BLaER1 treated with 17β-estradiol and CSF1 and Interleukin-3, amounts not matched to agents 10 nM and 100 nM (cell line): ENCODE measurements around the gene NDUFB11.
A peak's percentile ranks its signal among the peaks of the same experiment; 100 is the strongest.

Experiments
- H3K27ac ChIP-seq, 11 experiments: shearing (Covaris generic); formaldehyde crosslinking; 2 replicates each; pipeline ENCODE4 v1.8.1; 2022
- H3K27me3 ChIP-seq, 11 experiments: shearing (Covaris generic); formaldehyde crosslinking; 2 replicates each; pipeline ENCODE4 v1.8.1; 2022
- H3K36me3 ChIP-seq, 11 experiments: shearing (Covaris generic); formaldehyde crosslinking; 2 replicates each; pipeline ENCODE4 v1.8.1; 2022
- H3K4me1 ChIP-seq, 10 experiments: shearing (Covaris generic); formaldehyde crosslinking; 2 replicates each; pipeline ENCODE4 v1.8.1; 2022
- H3K4me2 ChIP-seq, 11 experiments: shearing (Covaris generic); formaldehyde crosslinking; 2 replicates each; pipeline ENCODE4 v1.8.1; 2022
- H3K4me3 ChIP-seq, 10 experiments: shearing (Covaris generic); formaldehyde crosslinking; 2 replicates each; pipeline ENCODE4 v1.8.1; 2022
- H3K9ac ChIP-seq, 11 experiments: shearing (Covaris generic); formaldehyde crosslinking; 2 replicates each; pipeline ENCODE4 v1.8.1; 2022
- H3K9me3 ChIP-seq, 11 experiments: shearing (Covaris generic); formaldehyde crosslinking; replicated peaks in 1 of 11; 2 replicates each; pipeline ENCODE4 v1.8.1; 2022
- H4K20me1 ChIP-seq, 11 experiments: shearing (Covaris generic); formaldehyde crosslinking; 2 replicates each; pipeline ENCODE4 v1.8.1; 2022
- Cebpa-rat ChIP-seq, 11 experiments: shearing (Covaris generic); IDR thresholded peaks; 2 replicates each; pipeline ENCODE4 v1.8.1; 2022

NDUFB11 gene

GRCh38 chrX:47160781-47161180, 16.3 kb upstream of the NDUFB11 start:
- peaks cover 0 to 31% (median 4%) of the 10 kb centered on the region in 11 experiments; a peak in 7 of 22 replicates for H3K27me3 ChIP-seq
- TF ChIP-seq Cebpa-rat (IDR thresholded peaks at IDR 0.05), result no peak
- H3K4me3 ChIP-seq, result no peak overlapping the region
- no peak overlapping the region for H3K9ac ChIP-seq
- peaks cover 0 to 4% (median 0%) of the 10 kb centered on the region in 10 experiments; a peak in 6 of 20 replicates for H3K4me1 ChIP-seq
- peaks cover 31 to 88% (median 62%) of the 10 kb centered on the region in 11 experiments for H3K36me3 ChIP-seq
- no peak overlapping the region for H3K4me2 ChIP-seq
- peaks cover 21 to 76% (median 47%) of the 10 kb centered on the region in 11 experiments; a peak in 20 of 22 replicates for H4K20me1 ChIP-seq
- peaks cover 22 to 65% (median 42%) of the 10 kb centered on the region in 11 experiments for H3K9me3 ChIP-seq
- no peak overlapping the region for H3K27ac ChIP-seq

- no peak overlapping the region for H3K4me3 ChIP-seq
- peaks cover 0 to 24% (median 0%) of the 10 kb centered on the region in 11 experiments; a peak in 7 of 22 replicates for H3K27me3 ChIP-seq
- peaks cover 22 to 87% (median 44%) of the 10 kb centered on the region in 11 experiments; a peak in 20 of 22 replicates for H4K20me1 ChIP-seq
- no peak overlapping the region for H3K27ac ChIP-seq
- peaks cover 15 to 56% (median 32%) of the 10 kb centered on the region in 11 experiments; a peak in 21 of 22 replicates for H3K9me3 ChIP-seq
- H3K4me2 ChIP-seq, result no peak overlapping the region
- peaks cover 31 to 89% (median 74%) of the 10 kb centered on the region in 11 experiments for H3K36me3 ChIP-seq
- no peaks in the 10 kb centered on the region for H3K4me1 ChIP-seq
- TF ChIP-seq Cebpa-rat (IDR thresholded peaks at IDR 0.05), result no peak
- H3K9ac ChIP-seq, result no peak overlapping the region
Measured at GRCh38 chrX:47158781-47159180, 14.3 kb upstream of the NDUFB11 start.

GRCh38 chrX:47158131-47158530, 13.6 kb upstream of the NDUFB11 start:
- Histone ChIP-seq H3K4me3 (no peak overlapping the region), H3K27ac (no peak overlapping the region), H3K9me3 (peaks cover 15 to 51% (median 32%) of the 10 kb centered on the region in 11 experiments; a peak in 21 of 22 replicates), H3K4me2 (no peak overlapping the region), H3K4me1 (no peaks in the 10 kb centered on the region), H3K27me3 (peaks cover 0 to 26% (median 0%) of the 10 kb centered on the region in 11 experiments; a peak in 7 of 22 replicates), H4K20me1 (peaks cover 25 to 91% (median 44%) of the 10 kb centered on the region in 11 experiments; a peak in 20 of 22 replicates), H3K36me3 (peaks cover 31 to 89% (median 73%) of the 10 kb centered on the region in 11 experiments), H3K9ac (no peak overlapping the region)
- no peak for TF ChIP-seq Cebpa-rat (IDR thresholded peaks at IDR 0.05)

- Histone ChIP-seq H3K36me3 (peaks cover 39 to 89% (median 72%) of the 10 kb centered on the region in 11 experiments), H3K9me3 (peaks cover 15 to 43% (median 28%) of the 10 kb centered on the region in 11 experiments; a peak in 20 of 22 replicates), H3K4me3 (no peak overlapping the region), H3K9ac (no peak overlapping the region), H3K27me3 (peaks cover 0 to 25% (median 0%) of the 10 kb centered on the region in 11 experiments; a peak in 7 of 22 replicates), H3K27ac (no peak overlapping the region), H3K4me2 (no peak overlapping the region), H4K20me1 (peaks cover 25 to 92% (median 45%) of the 10 kb centered on the region in 11 experiments; a peak in 20 of 22 replicates), H3K4me1 (peaks cover 0 to 2% (median under 1%) of the 10 kb centered on the region in 10 experiments; a peak in 5 of 20 replicates)
- TF ChIP-seq Cebpa-rat (IDR thresholded peaks at IDR 0.05), result no peak
Measured at GRCh38 chrX:47156611-47157520, 12.4 kb upstream of the NDUFB11 start.

- Histone ChIP-seq H3K4me3 (no peak overlapping the region), H3K9me3 (peaks cover 16 to 31% (median 21%) of the 10 kb centered on the region in 11 experiments; a peak in 21 of 22 replicates), H3K9ac (no peak overlapping the region), H3K36me3 (peaks cover 33 to 87% (median 74%) of the 10 kb centered on the region in 11 experiments), H3K27me3 (peaks cover 0 to 25% (median 11%) of the 10 kb centered on the region in 11 experiments; a peak in 11 of 22 replicates), H3K4me2 (peak overlapping the region in 1 of 11 experiments; percentile 0; a peak in 1 of 22 replicates), H3K27ac (no peak overlapping the region), H3K4me1 (peaks cover 11 to 18% (median 16%) of the 10 kb centered on the region in 10 experiments; a peak in 18 of 20 replicates), H4K20me1 (peaks cover 11 to 80% (median 51%) of the 10 kb centered on the region in 11 experiments; a peak in 20 of 22 replicates)
- TF ChIP-seq Cebpa-rat (IDR thresholded peaks at IDR 0.05), result no peak
Measured at GRCh38 chrX:47151435-47151834, 6.9 kb upstream of the NDUFB11 start.

- H3K9me3 ChIP-seq, result peaks cover 14 to 31% (median 23%) of the 10 kb centered on the region in 11 experiments; a peak in 20 of 22 replicates
- H3K36me3 ChIP-seq, result peaks cover 28 to 63% (median 51%) of the 10 kb centered on the region in 11 experiments
- H3K27me3 ChIP-seq, result peaks cover 0 to 27% (median 12%) of the 10 kb centered on the region in 11 experiments; a peak in 11 of 22 replicates
- H3K4me3 ChIP-seq, result no peak overlapping the region
- no peak overlapping the region for H3K27ac ChIP-seq
- H4K20me1 ChIP-seq, result peaks cover 11 to 74% (median 51%) of the 10 kb centered on the region in 11 experiments; a peak in 20 of 22 replicates
- no peak overlapping the region for H3K4me2 ChIP-seq
- TF ChIP-seq Cebpa-rat (IDR thresholded peaks at IDR 0.05), result no peak
- no peak overlapping the region for H3K9ac ChIP-seq
- H3K4me1 ChIP-seq, result peaks cover 11 to 22% (median 18%) of the 10 kb centered on the region in 10 experiments; a peak in 18 of 20 replicates
Measured at GRCh38 chrX:47148946-47149345, 4.4 kb upstream of the NDUFB11 start.

GRCh38 chrX:47146936-47147859, 2.7 kb upstream of the NDUFB11 start:
- Histone ChIP-seq H3K27ac (peak overlapping the region in 3 of 11 experiments; percentile 14 to 90 (median 88); a peak in 2 of 22 replicates), H4K20me1 (peaks cover 11 to 69% (median 47%) of the 10 kb centered on the region in 11 experiments; a peak in 20 of 22 replicates), H3K4me2 (peak overlapping the region; percentile 83 to 92 (median 90)), H3K9me3 (peaks cover 14 to 31% (median 23%) of the 10 kb centered on the region in 11 experiments; a peak in 20 of 22 replicates), H3K4me1 (peaks cover 15 to 34% (median 26%) of the 10 kb centered on the region in 10 experiments; a peak in 19 of 20 replicates), H3K4me3 (peak overlapping the region; percentile 50 to 79 (median 72)), H3K36me3 (peaks cover 25 to 55% (median 45%) of the 10 kb centered on the region in 11 experiments), H3K9ac (peak overlapping the region; percentile 88 to 95 (median 91); a peak in 20 of 22 replicates), H3K27me3 (peaks cover 0 to 32% (median 13%) of the 10 kb centered on the region in 11 experiments; a peak in 12 of 22 replicates)
- no peak for TF ChIP-seq Cebpa-rat (IDR thresholded peaks at IDR 0.05)
